ENCODE results near the gene SAMSN1.

SAMSN1 gene

GRCh38 chr21:14545906-14546480, at the start of gene SAMSN1:
Gene SAMSN1, minus strand, starts transcription at chr21:14546315. Its CDS starts 54 bp downstream, at chr21:14546261.
- Histone ChIP-seq H3K4me1 (no peaks in the 10 kb centered on the region), H4K20me1 (no peaks in the 10 kb centered on the region), H3K4me2 (no peak within 1 kb of the TSS), H3K36me3 (no peaks in the 10 kb centered on the region), H3K27me3 (no peaks in the 10 kb centered on the region), H3K27ac (no peak within 1 kb of the TSS), H3K9me3 (no peaks in the 10 kb centered on the region), H3K9ac (no peak within 1 kb of the TSS), H3K4me3 (no peak within 1 kb of the TSS)
- no peak for TF ChIP-seq Cebpa-rat (IDR thresholded peaks at IDR 0.05)

GRCh38 chr21:14595449-14595848, 49.3 kb upstream of the SAMSN1 start:
- Histone ChIP-seq H3K9me3 (no peaks in the 10 kb centered on the region), H3K27me3 (no peaks in the 10 kb centered on the region), H3K4me2 (no peak overlapping the region), H3K27ac (no peak overlapping the region), H3K4me1 (no peaks in the 10 kb centered on the region), H4K20me1 (no peaks in the 10 kb centered on the region), H3K9ac (no peak overlapping the region), H3K4me3 (no peak overlapping the region), H3K36me3 (no peaks in the 10 kb centered on the region)
- no peak for TF ChIP-seq Cebpa-rat (IDR thresholded peaks at IDR 0.05)

- Histone ChIP-seq H3K4me3 (no peak overlapping the region), H3K9ac (no peak overlapping the region), H3K27ac (no peak overlapping the region), H3K4me1 (no peaks in the 10 kb centered on the region), H4K20me1 (no peaks in the 10 kb centered on the region), H3K9me3 (no peaks in the 10 kb centered on the region), H3K36me3 (no peaks in the 10 kb centered on the region), H3K4me2 (no peak overlapping the region), H3K27me3 (no peaks in the 10 kb centered on the region)
- TF ChIP-seq Cebpa-rat (IDR thresholded peaks at IDR 0.05), result no peak
These were observed 48.9 kb upstream of the SAMSN1 start for GRCh38 chr21:14594967-14595366.

GRCh38 chr21:14593230-14593629, 47.1 kb upstream of the SAMSN1 start:
- Histone ChIP-seq H3K27ac (no peak overlapping the region), H4K20me1 (no peaks in the 10 kb centered on the region), H3K4me2 (no peak overlapping the region), H3K4me1 (no peaks in the 10 kb centered on the region), H3K4me3 (no peak overlapping the region), H3K9me3 (no peaks in the 10 kb centered on the region), H3K27me3 (no peaks in the 10 kb centered on the region), H3K36me3 (no peaks in the 10 kb centered on the region), H3K9ac (no peak overlapping the region)
- TF ChIP-seq Cebpa-rat (IDR thresholded peaks at IDR 0.05), result no peak

- no peaks in the 10 kb centered on the region for H3K27me3 ChIP-seq
- H3K27ac ChIP-seq, result no peak overlapping the region
- H3K9me3 ChIP-seq, result no peaks in the 10 kb centered on the region
- no peaks in the 10 kb centered on the region for H3K36me3 ChIP-seq
- H3K9ac ChIP-seq, result no peak overlapping the region
- H3K4me3 ChIP-seq, result no peak overlapping the region
- TF ChIP-seq Cebpa-rat (IDR thresholded peaks at IDR 0.05), result no peak
- H3K4me1 ChIP-seq, result no peaks in the 10 kb centered on the region
- no peaks in the 10 kb centered on the region for H4K20me1 ChIP-seq
- H3K4me2 ChIP-seq, result no peak overlapping the region
These were observed 46.3 kb upstream of the SAMSN1 start for GRCh38 chr21:14592296-14593000.

GRCh38 chr21:14591882-14592281, 45.8 kb upstream of the SAMSN1 start:
- no peak overlapping the region for H3K9ac ChIP-seq
- no peak for TF ChIP-seq Cebpa-rat (IDR thresholded peaks at IDR 0.05)
- no peaks in the 10 kb centered on the region for H4K20me1 ChIP-seq
- no peaks in the 10 kb centered on the region for H3K9me3 ChIP-seq
- no peaks in the 10 kb centered on the region for H3K4me1 ChIP-seq
- no peak overlapping the region for H3K4me2 ChIP-seq
- no peak overlapping the region for H3K27ac ChIP-seq
- no peak overlapping the region for H3K4me3 ChIP-seq
- H3K27me3 ChIP-seq, result no peaks in the 10 kb centered on the region
- H3K36me3 ChIP-seq, result no peaks in the 10 kb centered on the region

GRCh38 chr21:14591377-14591776, 45.3 kb upstream of the SAMSN1 start:
- no peak overlapping the region for H3K4me3 ChIP-seq
- H4K20me1 ChIP-seq, result no peaks in the 10 kb centered on the region
- H3K27ac ChIP-seq, result no peak overlapping the region
- H3K9me3 ChIP-seq, result no peaks in the 10 kb centered on the region
- H3K36me3 ChIP-seq, result no peaks in the 10 kb centered on the region
- no peaks in the 10 kb centered on the region for H3K4me1 ChIP-seq
- H3K4me2 ChIP-seq, result no peak overlapping the region
- no peaks in the 10 kb centered on the region for H3K27me3 ChIP-seq
- no peak overlapping the region for H3K9ac ChIP-seq
- no peak for TF ChIP-seq Cebpa-rat (IDR thresholded peaks at IDR 0.05)

- no peak overlapping the region for H3K27ac ChIP-seq
- no peaks in the 10 kb centered on the region for H3K36me3 ChIP-seq
- no peak overlapping the region for H3K4me2 ChIP-seq
- no peak for TF ChIP-seq Cebpa-rat (IDR thresholded peaks at IDR 0.05)
- no peaks in the 10 kb centered on the region for H3K27me3 ChIP-seq
- H3K9me3 ChIP-seq, result no peaks in the 10 kb centered on the region
- H3K9ac ChIP-seq, result no peak overlapping the region
- no peak overlapping the region for H3K4me3 ChIP-seq
- H4K20me1 ChIP-seq, result no peaks in the 10 kb centered on the region
- H3K4me1 ChIP-seq, result no peaks in the 10 kb centered on the region
These were observed 43.9 kb upstream of the SAMSN1 start for GRCh38 chr21:14589855-14590563.

- no peaks in the 10 kb centered on the region for H3K36me3 ChIP-seq
- no peak overlapping the region for H3K4me2 ChIP-seq
- no peaks in the 10 kb centered on the region for H3K27me3 ChIP-seq
- no peaks in the 10 kb centered on the region for H3K4me1 ChIP-seq
- H3K4me3 ChIP-seq, result no peak overlapping the region
- no peak for TF ChIP-seq Cebpa-rat (IDR thresholded peaks at IDR 0.05)
- H4K20me1 ChIP-seq, result no peaks in the 10 kb centered on the region
- H3K9me3 ChIP-seq, result no peaks in the 10 kb centered on the region
- no peak overlapping the region for H3K27ac ChIP-seq
- no peak overlapping the region for H3K9ac ChIP-seq
These were observed 41.2 kb upstream of the SAMSN1 start for GRCh38 chr21:14587266-14587665.

- no peaks in the 10 kb centered on the region for H3K4me1 ChIP-seq
- H3K9ac ChIP-seq, result no peak overlapping the region
- H3K36me3 ChIP-seq, result no peaks in the 10 kb centered on the region
- H3K9me3 ChIP-seq, result no peaks in the 10 kb centered on the region
- H3K27ac ChIP-seq, result no peak overlapping the region
- H4K20me1 ChIP-seq, result no peaks in the 10 kb centered on the region
- no peak overlapping the region for H3K4me2 ChIP-seq
- no peaks in the 10 kb centered on the region for H3K27me3 ChIP-seq
- no peak overlapping the region for H3K4me3 ChIP-seq
- no peak for TF ChIP-seq Cebpa-rat (IDR thresholded peaks at IDR 0.05)
These were observed 39.0 kb upstream of the SAMSN1 start for GRCh38 chr21:14585122-14585521.
